Glomerular visceral epithelial cell (primary cell): ENCODE measurements around the gene COL4A2.

ENCODE experiments used
- DNase-seq: peaks from one replicate; pipeline ENCODE4 v3.0.0-alpha.2; 2016; ENCODE audit errors: extremely low spot score

Gene COL4A2

GRCh38 chr13:110454956-110455355, 147.9 kb downstream of the COL4A2 start:
- no peak for DNase-seq

DNA sequence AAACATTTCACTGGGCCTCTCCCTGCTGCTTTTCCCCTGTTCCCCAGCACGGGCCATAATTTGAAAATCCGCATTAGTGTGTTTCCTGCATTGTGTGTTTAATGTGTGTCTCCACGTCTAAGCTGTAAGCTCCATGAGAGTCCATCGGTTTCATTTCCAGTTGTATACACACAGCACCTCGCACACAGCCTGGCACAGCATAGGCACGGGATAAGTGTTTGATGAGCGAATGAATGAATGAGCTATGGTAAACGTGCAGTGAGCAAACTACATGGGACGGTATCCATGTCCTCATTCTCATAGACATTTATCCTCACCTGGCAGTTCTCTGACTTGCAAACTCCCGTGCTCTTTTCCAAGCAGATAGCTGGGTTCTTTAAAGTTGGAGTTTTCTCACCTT, 148.4 kb downstream of the COL4A2 start:
- DNase-seq: no peak

GRCh38 chr13:110455941-110456340, 148.9 kb downstream of the COL4A2 start:
- DNase-seq: peak; percentile 65

DNA sequence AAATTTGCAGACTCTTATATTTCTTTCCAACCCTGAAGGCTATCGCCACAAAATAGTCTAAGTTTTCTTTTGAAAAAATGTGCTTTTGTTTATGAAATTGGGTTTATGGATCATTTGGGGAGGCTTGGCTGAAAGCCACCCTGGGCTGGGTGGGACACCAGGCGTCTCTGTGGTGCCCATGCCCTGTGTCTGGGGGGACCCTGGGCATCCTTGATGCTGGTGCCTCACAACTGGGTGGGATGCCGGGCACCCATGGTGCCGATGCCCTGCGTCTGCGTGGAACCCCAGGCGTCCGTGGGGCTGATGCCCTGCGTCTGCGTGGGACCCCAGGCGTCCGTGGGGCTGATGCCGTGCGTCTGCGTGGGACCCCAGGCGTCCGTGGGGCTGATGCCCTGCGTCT, 149.5 kb downstream of the COL4A2 start:
- DNase-seq: no peak

DNA sequence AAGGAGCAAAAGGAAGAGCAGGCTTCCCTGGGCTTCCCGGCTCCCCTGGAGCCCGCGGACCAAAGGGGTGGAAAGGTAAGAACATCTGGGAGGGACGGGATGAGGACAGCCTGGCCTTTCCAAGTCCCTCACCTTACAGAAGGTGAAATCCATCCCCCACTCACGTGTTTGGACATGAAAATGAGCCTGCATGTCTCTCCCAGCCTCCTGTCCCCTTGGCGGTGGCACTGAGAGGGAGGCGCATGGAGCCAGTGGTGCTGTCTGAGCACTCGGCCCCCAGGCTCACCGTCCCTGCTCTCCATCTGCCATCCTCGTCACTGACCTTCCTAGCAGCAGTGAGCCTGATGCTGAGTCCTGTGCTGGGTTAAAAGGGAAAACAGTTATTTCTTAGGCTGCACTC, 150.3 kb downstream of the COL4A2 start:
- no peak for DNase-seq

DNA sequence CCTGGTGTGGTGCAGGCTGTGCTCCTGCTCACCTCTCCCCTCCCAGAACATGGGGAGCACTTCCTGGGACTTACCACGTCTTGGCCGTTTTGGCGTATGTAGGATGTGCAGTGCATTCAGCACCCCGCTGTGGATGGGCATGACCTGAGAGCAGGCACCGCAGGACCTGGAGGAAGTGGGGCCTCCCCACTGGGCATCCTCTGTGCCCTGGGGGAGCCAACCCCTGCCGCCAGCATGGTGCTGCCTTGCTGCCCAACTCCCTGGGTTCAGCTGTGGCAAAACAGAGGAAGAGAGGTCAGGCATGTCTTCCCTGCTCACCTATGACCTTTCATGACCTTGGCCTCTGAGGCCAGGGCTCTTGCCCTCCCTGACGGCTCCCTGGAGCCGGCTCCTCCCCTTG, 150.9 kb downstream of the COL4A2 start:
- no peak for DNase-seq

DNA sequence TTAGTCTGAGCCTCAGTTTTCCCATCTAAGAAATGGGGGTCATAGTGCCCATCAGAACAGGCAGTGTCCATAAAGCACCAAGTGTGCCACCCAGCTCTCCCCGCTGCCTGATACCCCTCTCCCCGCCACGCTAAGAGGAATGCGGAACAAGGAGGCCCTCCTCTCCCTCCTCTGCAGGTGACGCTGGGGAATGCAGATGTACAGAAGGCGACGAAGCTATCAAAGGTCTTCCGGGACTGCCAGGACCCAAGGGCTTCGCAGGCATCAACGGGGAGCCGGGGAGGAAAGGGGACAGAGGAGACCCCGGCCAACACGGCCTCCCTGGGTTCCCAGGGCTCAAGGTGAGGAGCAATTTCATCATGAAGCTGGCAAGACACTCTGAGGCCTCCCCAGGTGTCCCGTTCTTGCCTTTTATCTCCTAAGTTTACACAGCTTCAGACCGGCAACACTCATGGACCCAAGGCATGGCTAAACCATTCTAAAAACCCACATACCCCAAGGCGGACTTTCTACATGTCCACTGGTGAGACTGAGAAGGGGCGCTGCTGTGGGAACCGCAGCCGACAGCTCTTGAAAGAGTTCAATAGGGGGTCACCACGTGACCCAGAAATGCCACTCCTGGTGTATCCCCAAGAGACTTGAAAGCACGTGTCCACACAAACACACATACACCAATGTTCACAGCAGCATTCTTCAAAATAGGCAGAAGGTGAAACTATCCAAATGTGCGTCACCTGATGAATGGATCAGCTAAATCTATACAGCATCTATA, 151.7 kb downstream of the COL4A2 start:
- DNase-seq: no peak

GRCh38 chr13:110462091-110462490, 155.0 kb downstream of the COL4A2 start:
- no peak for DNase-seq

- DNase-seq: no peak
These were observed 156.1 kb downstream of the COL4A2 start for GRCh38 chr13:110463156-110463555.

DNA sequence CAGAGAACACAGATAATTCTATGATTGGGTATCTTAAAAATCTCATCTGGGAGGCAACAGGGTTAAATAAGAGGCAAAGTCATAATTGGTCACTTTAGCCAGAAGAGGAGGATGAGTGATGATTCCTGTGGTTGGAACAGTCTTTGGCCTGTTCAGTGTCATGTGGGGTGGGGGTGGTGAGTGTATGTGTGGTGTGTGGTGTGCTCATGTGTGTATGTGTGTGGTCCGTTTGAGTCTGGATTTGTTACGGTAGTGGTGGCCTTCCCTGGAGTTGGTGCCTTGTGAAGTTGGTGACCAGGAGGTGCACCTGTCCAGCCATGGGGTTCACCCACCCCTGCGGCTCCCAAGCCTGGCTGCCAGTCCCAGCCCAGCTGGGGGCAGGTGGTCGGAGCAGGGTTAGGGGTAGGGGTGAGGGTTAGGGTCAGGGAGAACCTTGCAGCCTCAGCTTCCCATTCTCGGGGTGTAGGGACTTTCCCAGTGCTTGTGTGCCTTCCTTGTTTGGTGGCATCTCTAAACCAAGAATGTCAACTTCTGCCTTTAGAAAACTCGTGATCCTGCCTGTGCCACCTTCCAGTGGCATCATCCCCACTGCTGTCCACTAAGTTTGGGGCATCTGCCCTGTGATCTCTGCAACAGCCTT, 156.9 kb downstream of the COL4A2 start:
- no peak for DNase-seq

DNA sequence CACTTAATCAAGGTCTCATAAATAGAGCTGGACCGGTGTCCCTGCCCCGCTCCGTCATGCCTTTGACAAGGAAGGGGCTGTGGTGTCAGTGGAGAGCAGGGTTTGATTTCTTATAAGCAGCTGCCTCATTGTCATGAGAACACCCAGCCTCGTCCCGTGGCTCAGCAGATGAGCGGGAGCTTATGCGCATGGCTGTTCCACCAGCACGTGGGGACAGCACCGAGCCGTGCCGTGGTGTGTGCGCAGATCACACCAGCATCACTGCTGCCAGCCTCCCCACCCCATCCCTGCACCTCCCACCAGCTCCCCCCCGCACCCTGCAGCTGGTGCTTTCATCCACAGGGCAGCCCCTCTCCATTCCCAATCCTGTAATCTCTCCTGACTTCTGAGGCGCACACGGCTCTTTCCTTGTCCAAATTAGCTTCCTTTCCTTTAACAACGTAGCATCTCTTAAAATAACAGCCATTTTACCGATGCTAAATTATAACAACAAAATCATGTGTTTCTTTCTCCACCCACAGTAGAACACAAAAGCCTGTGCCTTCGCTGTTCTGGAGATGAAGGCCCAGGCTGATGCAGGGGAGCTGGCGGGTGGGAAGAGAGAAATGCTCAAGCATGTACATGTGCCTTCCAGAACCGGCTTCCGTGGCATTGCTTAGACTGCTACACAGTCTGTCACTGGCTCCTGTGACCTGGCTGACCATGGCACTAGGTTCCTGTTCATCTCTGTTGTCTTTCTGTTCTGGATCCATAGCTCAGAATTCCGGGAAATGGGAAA, 157.7 kb downstream of the COL4A2 start:
- DNase-seq: no peak

- DNase-seq: no peak
These were observed 158.6 kb downstream of the COL4A2 start for GRCh38 chr13:110465696-110466095.

DNA sequence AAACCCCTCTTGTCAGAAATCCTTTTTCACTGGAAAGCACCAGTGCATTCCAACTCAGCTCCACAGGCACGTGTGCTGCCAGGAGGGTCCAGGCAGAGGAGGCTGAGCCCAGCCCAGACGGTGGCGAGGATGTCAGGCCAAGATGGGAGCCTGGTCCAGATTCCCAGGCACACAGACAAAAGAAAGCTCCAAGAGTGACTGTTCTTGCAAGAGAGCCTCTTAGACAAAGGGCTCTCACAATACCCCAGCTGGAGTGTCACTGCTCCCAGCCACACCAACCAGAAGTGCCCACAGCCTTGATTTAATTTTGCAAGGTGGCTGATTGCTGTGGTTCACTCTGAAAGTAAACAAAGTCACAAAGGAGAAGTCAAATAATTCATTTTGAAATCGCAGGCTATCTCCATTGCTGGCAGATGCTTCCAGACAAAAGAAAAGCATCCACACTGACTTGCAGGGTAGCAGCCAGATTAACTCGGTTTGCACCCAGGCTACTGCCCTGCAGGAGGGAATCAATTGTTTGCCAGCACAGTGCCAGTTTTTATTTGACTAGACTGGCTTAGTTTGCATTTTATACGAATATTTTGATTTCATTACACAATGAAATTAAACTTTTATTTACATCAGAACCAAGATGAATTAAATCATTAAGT, 159.3 kb downstream of the COL4A2 start:
- no peak for DNase-seq

GRCh38 chr13:110467516-110468110, 160.5 kb downstream of the COL4A2 start:
- no peak for DNase-seq

DNA sequence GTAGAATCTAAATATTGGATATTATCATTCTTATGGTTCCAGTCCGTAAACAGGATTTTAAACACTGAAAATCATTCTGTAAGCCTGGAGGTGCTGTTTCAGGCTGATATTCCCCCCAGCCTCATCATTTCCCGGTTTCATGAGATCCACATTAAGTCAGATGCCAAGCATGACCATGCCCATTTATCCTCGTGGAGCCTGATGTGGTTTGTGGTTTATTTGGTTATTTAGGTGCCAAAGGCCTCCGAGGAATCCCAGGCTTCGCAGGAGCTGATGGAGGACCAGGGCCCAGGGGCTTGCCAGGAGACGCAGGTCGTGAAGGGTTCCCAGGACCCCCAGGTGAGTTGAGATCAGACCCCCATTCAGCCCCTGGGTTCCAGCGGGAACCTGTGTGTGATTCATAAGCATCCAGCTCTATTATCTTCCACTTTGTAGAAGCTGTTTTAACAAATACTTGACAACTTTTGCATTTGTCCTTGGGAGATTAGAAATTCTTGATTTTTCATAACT, 162.0 kb downstream of the COL4A2 start:
- peak; percentile 40 for DNase-seq

DNA sequence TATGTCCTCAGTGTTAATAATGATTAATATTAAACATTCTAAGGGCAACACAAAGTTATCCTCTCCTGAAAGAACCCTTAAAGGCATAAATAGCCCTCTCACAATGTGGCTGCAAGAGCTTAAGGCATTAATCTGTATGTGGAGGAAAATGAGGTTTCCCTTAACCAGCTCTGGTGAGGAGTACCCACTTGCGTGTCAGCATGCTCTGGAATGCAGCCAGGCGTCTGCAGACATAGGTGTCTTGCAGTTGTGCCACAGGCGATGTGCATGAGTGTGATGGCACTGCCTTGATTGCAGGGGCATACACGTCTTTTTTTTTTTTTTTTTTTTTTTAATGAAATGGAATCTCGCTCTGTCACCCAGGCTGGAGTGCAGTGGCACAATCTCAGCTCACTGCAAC, 162.5 kb downstream of the COL4A2 start:
- no peak for DNase-seq

GRCh38 chr13:110470272-110471009, 163.4 kb downstream of the COL4A2 start:
- peak; percentile 49 for DNase-seq

DNA sequence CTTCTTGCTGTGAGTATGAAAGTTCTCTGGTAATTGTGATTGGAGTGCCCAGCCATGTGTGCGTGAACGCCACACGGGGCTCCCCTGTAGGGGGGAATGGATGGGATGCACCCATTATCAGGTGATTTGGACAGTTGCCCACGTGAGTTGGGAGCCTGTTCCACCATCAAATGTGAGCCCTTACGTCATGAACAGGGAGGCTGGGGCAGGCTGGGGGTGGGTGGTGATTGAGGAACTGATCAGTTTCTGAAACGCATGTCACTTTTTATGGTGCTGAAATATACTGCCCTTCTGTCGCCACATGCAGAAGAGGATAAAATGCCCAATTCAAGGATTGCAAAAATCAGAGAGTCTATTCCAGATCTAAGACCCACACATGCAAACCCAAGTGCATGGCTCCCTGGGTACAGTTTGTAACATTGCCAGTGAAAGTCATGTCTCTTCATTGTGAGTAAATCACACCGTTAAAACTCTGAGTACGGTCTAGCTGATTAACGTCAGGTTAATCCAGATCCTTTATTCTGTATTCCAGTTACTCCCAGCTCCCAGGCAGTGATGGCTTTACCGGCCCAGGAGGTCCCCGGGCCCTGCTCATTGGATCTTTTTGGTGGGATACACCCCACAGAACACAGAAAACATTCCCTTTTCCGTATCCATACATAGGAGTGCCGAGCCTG, 164.2 kb downstream of the COL4A2 start:
- no peak for DNase-seq

DNA sequence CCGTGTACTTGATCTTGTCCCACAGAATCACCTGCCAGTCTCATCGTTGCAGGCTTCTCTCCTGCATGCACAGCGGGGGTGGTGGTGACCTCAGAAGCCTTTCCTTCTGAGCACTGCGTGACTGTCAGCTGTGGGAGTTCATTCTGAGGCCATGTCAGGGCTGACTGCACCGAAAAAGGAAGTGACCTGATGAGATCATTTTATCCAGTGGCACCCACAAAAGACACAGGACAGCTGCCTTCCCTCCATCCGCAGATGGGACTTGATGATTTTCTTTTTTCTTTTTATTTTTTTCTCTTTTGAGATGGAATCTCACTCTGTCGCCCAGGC, 164.7 kb downstream of the COL4A2 start:
- DNase-seq: peak; percentile 92

- DNase-seq: no peak
These were observed 165.9 kb downstream of the COL4A2 start for GRCh38 chr13:110472904-110473563.
